Midbrain (tissue), 1 donor: Measurements from ENCODE around the gene DGCR6L.
A peak's percentile ranks its signal among the peaks of the same experiment; 100 is the strongest.
"Not testable (repeated sequence)": the region's sequence is repeated elsewhere in the genome, so short reads cannot be mapped to it uniquely, and the experiment has no call there.

Experiments
- DNase-seq: peaks from one replicate; lab custom pipeline; 2025; lab: John Stamatoyannopoulos, UW

Gene DGCR6L

DNA sequence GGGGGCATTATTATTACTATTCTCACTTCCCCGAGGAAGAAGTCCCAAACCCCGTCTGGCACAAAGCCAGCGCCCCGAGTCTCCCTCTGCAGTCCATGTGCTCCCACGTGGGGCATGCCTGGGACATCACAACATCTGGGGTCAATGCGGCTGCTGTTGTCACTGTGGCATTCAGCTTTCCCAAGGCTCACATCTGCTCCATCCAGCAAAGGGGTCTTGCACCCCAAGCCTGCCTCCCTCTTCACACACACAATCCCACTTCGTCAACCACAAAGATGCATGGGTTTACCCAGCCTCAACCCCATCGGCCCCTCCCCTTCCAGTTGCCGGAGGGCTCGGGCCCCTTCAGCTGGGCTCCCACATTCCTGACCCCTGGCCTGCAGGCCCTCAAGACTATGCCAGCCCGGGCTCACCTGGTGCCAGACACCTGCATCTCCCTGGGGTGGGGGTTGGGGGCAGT lies 28.2 kb downstream of the DGCR6L start:
- DNase-seq, result no peak

DNA sequence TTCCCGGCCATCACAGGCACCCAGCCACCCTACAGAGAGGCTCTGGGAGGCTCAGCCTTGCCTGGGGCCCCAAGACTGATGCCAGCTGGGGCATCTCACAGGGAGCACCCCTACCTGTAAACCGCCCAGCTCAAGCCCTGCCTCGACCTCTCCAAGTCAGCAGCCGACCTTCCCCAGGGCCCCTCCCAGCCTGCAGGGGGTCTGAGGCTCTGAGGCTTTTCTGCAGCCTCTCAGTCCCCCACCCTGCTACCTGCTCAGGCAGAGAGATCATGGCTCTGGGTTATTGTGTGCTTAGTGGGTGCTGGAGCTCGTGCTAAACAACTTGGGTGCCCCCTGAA lies 28.6 kb downstream of the DGCR6L start:
- DNase-seq, result no peak

DNA sequence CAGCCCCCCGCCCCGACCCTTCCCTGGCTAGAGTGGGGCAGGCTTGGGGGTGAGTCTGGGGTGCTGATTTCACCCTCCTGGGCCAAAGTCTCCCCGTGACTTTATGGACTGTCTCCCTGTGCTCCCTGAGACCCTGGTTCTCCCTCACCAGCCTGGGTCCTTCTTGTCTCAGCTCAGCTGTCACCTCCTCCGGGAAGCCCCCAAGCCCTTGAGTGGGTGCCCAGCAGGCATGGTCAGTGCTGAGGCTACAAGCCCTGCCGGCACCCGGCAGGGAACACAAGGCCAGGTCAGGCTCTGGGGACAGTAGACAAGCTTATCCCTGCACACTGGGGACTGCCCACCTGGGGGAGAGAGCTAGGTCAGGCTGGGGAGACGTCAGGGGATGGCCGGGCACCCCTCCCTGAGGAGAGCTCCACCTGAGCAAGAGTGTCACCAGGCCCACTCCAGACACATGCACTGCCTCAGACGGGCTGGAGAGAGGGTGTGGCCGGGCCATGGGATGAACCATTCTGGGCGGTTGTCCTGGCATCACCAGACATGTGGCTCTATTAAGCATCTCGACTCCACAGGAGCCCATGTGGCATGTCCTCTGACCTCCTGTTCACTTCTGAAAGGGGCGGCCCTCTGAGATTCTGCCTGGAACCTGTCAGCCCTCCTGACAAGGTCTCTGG lies 29.1 kb downstream of the DGCR6L start:
- no peak for DNase-seq

DNA sequence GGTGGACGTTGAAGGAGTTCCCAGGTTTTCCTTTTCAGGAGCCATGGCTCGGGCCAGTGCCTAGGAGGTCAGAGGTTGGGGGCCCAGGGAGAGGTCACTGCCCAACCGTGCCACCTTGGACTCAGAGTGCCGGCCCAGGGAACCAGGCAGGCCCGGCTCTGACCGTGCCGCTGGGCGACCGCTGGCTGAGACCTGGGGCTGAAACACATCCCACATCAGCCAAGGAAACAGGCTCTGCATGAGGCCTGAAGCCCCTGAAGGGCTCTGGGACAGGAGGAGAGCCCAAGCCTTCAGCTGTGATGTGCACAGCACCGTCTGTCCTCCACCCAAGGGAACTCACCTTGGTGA lies 29.8 kb downstream of the DGCR6L start:
- DNase-seq, result no peak

DNA sequence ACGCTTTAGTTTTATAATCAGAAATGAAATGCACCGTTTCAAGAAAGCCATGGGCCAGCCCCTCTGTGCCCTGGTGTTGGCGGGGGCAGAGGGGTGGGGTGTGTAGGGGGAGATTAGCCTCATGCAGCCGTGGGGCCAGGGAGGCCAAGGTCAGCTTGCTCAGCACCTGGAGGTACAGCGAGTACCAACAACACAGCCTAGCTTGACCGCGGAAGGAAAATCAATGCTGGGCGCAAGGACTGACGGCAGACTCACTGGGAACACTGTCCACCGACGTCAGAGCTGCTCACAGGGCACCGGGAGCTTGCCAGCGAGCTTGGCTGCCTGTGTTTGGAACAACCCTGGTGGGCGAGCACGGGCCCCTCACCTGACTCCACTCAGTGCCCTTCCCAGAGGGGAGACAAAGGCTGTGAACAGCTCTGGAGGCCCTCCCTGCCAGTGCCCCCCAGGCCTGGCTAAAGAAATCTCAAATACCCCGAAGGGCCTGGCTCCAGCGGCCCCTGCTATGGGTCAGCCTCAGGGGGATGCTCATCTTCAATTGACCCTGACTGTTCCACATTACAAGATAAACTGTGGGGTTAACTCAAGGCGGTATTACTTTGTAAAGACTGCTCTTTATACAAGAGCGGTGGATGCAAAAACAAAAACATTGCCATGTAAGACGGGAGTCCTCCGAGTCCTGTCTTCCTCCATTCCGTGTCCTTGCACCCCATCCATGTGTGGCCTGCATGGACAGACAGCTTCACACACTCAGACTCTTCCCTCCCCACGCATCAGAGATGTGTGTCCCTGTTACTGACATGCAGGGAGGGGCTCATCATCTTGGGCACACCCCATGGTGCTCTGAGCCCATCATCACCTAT lies 30.4 kb downstream of the DGCR6L start:
- DNase-seq, result not testable (repeated sequence)

DNA sequence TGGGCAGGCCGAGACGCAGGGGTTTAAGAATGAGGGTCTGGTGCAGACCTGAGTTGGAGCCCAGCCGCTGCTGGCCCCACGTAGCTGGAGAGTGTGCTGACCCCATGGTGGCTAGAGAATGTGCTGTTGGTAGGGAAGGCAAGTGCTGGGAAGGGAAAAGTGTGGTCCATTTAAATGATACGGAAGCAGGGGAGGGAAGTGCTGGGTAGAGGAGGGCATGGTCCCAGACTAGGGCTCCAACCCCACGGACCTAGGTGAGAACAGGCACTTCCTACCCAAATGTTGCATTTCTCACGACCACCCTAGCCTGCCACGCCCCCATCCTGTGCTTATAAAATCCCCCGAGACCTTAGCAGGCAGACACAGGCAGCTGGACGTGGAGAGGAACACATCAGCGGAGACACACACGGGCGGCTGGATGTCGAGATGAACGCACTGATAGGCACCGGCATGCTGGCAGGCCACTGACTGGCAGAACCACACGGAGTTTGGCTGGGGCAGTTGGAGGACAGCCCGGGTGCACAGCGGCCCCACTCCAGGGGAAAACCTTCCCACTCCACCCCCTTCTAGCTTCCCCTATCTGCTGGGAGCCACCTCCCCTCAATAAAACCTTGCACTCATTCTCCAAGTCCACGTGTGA lies 33.0 kb downstream of the DGCR6L start:
- not testable (repeated sequence) for DNase-seq

DNA sequence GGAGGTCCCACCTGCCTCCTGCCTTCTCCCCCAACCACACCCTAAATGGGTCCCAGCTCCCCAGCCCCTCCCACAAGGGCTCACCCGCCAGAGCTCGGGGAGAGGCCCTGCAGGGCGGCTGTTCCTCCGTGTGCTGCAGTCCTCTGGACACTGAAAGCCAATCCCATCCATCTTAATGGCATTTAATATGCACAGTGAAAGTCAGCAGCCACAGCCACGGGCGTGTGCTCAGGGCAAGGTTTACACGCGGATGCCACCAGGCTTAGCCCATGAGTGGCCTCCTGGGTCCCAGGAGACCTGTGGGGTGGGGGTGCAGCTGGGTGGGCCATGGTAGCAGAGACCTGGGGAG lies 33.6 kb downstream of the DGCR6L start:
- not testable (repeated sequence) for DNase-seq

DNA sequence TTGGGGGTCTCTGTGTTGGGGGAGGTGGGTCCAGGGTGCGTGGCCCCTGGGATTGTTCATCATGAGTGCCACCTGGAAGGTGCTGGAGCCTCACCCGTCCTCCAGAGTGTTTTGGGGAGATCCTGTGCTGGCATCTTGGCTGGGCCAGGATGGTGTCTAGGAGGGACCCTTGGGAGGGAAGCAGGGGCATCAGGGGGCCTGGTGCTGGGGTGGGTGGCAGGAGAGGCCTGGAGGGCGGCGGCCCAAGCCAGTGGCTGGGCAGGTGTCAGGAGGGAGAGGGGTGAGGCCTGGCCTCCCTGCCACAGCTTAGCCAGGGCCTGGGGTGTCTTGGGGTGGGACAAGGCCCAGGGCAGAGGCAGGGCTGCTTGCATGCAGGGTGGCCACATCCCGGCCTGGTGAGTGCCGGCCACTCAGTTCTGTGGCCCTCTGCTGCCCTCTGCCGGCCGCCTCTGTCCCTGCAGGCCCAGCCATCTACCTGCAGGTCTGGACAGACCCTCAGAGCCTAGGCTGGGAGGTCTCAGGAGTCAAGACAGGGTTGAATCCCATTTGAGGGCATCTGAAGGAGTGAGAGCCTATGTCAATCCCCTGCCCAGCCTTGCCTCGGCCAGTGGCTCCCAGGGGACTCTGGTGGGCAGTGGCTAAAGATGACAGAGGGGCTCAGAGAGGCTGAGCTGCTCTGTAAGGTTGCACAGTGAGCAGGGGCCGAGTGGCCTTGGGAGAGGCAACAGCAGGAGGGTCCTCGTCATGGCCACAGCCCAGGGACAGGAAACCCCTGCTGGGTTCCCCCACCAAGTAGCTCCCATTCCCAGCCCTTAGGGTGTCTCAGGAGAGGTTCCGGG lies 34.2 kb downstream of the DGCR6L start:
- peak; percentile 64 for DNase-seq

DNA sequence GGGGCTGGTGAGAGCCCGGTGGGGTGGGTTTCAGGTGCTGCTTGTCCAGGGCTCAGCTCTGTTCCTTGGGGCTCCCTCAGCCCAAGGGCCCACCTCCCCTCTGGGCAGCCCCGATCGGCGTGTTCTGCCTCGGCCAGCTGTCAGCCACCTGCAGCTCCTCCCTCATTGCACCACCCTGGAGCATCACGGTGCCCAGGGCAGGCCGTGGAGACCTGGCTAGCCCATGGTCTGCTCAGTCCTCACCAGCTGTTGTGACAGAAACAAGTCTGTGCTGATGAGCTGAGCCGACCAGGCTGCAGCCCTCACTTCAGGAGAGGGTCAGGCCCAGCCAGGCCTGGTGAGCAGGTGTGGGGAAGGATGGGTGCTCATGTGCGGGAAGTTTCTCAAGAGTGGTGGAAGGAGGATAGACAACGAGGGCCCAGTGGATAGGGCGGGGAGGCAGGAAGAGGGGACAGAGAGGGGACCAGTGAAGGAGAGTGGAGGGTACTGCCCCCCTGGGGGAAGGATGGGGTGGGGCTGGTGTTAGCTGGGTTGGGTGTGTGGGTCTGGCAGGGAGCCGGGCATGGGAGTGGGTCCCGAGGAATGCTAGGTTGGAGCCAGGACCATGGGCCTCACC lies 35.3 kb downstream of the DGCR6L start:
- no peak for DNase-seq

DNA sequence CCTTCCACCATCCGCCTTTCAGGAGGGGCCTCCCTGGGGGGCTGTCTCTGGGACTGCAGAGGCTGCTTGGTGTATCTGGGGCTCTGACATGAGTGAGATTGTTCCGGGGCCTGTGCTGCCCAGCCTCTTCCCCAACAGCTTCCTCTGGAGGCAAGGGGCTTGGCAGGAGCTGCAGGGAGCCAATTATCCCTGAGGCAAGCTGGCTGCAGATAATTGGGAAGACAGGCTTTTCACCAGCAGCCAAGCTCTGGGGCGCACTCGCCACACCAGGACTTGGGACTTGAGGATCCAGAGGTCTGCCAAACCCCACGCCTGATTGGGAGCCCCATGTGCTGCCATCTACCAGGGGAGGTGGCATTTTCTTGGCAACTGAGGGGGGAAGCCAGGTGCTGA lies 36.2 kb downstream of the DGCR6L start:
- no peak for DNase-seq

DNA sequence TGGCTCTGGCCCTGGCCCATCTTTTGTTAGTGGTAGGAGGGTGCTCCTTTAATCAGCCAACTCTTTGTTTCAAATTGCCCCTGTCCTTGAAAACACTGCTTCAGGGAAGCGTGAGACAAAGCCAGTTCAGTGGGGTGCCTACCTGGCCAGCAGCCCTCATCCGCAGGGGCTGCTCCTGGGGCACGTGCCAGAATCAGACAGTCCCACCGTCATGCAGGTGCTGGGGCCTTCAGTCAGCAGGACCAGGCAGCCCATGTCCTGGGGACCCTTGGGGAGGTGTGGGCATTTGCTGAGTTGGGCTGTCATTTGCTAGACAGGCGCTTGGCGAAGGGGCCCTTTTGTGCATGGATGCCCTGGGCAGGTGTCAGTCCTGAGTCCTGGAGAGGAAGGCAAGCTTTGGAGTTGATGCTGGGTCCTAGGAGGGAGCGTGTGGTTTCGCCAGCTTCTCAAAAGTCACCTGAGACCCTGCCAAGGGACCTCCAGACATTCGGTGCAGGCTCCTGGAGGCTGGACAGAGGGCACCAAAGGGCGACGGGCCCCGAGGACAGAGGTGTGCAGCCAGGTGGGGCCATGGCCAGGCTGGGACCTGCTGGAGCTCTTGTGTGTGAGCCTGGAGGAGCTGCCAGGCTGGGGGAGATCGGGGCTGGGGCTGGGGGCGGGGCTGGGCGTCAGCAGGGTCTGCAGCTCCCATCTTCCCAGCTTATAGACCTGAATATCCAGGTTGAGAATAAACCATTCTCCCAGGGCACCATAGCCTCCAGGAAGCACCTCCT lies 36.8 kb downstream of the DGCR6L start:
- no peak for DNase-seq

DNA sequence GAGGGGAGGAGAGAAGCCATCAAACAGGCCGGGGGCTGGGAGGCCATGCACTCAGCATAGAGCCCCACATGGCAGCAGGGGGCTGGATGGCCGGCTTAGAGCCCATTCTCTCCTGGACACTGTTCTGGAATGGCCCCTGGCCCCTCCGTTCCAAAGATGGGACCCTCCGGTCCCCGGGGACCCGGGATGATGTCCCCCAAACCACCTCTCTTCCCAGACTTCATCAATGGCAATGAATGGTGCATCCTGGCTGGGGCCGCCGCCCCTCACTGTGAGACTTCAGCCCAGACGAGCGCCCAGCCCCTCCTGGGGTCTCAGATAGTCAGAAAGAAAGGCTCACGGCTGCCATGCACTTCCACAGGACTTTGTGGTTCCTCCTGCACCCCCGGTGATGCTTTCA lies 38.0 kb downstream of the DGCR6L start:
- DNase-seq, result no peak

DNA sequence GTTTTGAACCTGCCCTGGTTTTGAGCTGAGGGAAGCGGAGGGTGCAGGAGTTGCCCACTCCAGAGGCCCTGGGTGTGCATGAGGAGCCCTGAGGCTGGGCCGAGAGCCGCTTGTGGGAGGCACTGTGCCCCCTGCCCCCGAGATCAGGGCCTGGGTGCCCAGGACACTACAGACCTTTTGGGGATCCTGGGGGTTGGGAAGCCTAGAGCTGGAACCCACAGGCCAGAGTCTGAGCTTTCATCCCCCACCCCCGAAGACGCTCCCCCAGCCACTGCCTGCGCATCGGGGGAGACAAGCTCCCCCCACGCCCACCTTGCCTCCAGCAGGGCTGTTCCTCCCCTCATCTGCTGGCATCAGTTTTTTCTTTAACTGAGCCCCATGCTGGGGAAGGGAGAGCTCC lies 38.4 kb downstream of the DGCR6L start:
- DNase-seq, result not testable (repeated sequence)

DNA sequence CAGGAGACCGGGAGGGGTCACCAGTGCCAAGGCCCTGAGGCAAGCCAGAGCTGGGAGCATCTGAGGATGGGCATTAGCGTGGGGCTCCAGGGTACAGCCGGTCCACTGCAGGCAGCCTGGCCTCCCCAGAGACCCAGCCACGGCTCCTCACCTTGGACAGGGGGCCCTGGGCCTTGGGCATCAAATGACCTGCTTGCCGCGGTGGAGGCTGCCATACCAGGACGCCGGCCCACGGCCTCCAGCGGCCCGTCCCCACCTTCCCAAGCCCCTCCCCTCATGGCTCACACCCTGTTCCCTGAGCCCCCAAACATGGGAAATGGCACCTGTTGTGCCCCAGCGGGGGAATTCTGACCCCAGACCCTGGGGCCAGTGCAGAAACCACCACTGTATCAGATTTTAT lies 39.0 kb downstream of the DGCR6L start:
- no peak for DNase-seq

DNA sequence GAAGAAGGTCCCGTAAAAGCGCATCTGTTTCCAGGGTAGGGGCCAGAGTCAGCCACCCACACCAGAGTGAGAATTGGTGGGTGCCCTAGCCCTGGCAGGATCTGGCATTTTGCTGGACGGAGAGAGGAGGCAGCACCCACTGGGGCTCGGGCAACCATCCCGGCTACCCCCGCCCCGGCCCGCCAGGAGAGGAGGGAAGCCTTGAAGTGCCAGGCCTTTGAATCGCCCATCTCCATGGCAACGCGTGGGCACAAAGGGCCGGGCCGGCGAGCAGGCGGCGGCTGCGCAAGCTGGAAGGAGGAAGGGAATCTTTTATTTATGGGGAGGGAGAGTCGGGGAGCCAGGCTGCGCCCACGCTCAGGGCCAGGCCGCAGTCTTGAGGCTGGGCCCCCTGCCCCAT lies 39.7 kb downstream of the DGCR6L start:
- DNase-seq, result peak; percentile 12

DNA sequence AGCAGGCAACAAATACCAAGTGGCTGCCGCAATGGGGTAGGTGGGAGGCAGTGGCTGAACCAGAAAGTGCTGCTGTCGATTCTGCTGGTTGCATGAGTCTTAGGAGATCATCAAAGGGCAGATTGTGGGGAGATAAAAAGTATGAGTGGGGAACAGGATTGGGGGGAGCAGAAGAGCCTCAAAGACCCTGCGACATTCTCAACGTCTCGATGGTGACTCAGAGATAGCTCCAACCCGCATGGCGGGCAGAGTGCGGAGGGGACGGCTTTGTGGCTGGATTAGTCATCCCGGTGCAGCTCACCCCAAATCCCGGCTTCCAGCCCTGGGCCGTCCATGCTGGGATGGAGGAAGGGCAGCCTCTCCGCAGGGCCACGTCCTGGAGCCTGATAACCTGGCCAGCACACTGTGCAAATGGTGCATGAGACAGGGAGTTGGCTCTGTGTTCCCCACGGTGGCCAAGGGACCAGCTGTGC lies 40.2 kb downstream of the DGCR6L start:
- DNase-seq, result no peak

DNA sequence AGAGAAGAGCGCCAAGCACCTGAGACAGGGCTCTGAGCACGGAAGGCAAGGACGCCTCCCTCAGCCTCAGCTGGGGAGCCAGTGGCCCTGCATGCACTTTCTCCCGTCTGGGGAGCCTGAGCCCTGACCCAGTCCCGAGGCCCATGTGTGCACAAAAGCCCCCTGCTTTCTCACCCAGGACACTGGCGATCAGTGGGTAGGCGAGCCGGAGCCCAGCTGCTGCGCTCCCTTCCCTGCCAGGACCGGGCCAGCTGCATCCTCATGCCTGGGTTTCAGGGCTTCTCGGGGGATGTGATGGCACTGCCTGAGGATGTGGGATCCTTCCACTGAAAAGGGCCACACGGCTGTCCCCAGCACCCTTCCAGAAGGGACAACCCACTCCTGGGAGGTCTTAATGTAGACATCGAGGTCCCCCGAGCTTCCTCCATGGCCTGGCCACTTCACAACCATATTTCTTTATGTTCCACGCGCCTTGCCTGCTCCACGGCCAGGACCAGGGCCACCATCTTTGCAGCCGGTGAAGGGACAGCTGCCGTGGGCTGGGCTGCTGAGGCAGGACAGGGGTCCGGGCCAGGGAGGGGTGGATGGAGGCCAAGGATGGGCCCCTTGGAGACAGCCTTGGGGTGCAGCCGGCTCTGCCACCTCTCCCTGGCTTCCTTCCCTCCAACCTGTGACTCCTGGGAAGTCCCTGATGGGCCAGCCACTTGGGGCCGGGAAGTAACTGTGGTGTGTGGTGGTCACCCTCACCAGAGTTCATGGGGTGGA lies 41.0 kb downstream of the DGCR6L start:
- DNase-seq, result not testable (repeated sequence)

DNA sequence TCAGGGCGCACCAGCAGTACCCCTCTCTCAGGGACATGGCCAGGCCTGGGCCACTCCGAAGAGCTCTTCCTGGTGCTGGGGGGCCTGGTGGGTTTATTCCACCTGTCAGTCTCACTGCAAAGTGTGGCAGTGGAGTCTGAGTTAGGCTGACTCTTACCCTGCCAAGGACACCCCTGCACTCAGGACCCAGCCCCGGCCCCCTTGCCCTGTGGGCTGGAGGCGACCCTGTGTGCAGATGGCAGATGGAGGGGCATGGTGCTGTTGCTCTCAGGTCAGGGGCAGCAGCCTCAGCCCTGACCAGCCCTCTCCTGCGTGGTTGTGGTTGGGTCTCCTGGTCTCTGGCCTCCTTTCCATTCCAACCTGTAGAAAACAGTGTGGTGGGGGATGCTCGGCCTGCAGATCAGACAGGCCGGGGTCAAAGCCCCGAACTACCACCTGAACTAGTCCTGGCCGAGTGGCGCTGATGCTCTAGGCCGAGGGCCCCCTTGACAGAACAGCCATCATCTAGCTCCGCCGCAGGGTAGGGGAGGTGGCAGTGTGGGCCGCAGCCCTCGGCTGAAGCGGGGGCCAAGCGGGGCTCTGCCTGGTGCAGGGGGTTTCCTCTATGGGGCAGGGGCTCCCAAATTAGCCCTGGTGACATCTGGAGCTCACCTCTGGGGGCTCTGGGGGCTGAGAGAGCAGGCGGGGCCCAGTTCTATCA lies 41.8 kb downstream of the DGCR6L start:
- DNase-seq, result not testable (repeated sequence)

DNA sequence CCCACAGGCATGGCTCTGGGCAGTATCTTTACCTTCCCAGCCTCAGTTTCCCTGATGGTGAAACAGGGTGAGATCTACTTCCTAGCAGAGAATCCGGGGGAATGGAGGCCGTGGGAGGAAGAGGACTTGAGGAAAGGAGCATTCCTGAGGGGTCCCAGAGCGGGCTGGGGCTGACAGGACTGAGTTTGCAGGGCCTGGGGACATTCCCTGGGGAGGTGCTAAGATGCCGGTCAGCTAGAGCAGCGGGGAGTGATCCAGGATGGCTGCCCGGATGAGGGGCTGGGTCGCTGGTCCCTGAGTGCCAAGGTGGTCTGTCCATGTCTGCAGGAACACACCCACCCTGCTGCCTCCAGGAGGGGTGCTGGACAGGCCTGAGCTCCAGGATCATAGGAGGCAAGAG lies 43.4 kb downstream of the DGCR6L start:
- DNase-seq, result no peak

DNA sequence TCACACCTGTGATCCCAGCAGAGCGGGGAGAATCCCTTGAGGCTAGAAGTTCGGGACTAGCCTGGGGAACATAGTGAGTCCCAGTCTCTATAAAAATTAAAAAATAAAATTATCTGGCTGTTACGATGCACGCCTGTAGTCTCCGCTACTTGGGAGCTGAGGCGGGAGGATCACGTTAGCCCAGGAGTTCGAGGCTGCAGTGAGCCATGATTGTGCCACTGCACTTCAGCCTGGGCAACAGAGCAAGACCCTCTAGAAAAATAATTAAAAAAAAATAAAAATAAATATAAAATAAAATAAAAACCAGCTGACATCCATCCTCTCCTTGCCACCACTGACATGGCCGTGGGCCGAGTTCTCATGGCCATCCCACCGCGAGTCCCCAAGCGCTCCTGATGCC lies 44.0 kb downstream of the DGCR6L start:
- DNase-seq, result no peak
